ENCODE data around the gene COL5A1.

COL5A1 gene

GRCh38 chr9:134867917-134868750 is 226.5 kb downstream of the COL5A1 start:
- no peak for DNase-seq

DNA sequence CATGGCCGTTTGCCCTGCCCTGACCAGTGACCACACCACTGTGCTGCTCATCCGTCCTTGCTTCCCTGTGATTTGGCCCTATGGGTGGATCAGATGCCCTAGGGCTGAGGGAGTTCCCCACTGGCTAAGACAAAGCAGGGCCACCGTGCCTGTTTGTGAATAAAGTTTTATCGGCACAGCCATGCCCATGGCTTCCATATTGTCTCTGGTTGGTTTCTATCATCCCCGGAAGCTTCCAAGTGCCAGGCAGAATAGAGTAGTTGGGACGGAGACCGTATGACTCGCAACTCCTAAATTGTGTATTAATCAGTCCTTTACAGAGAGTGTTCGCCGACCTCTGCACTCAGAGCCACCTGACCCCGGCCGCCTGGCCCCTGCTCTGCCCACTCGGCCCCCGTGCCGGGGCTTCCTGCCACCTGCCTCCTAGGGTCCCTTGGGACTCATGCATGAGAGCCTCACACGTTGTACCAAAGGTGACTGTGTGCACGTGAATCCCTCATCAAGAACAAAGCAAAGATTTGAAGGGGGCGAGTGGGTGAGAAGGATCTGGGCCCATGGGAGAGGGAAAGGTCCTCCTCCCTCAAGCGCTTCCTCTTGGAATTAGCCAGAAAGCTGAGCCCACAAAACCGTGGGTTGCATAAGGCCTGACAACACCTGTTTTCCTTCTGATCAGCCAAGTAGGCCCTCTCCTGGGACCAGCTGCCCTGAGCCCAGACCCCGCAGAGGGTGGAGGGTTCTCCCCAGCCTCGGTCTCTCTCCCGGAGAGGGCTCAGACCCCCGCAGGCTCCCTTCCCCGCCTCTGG is 227.3 kb downstream of the COL5A1 start:
- DNase-seq: no peak

GRCh38 chr9:134869554-134870300 is 228.1 kb downstream of the COL5A1 start:
- no peak for DNase-seq

DNA sequence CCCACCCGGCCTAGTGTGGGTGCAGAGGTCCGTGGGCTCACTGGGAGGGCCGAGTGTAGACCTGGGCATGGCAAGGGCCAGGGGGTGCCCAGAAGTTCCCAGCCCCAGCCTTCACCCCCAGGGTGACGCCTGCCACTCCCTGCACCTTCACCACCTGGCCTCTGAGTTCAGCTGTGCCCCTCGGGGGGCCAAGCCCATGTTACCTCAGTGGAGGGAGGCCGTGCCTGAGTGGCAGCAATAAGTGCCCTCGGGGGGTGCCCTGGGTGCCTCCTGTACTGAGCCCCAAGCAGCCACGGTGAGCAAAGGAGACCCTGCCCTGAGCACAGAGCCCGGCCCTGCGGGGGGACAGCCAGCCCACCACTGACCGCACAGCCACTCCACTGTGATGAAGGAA is 228.7 kb downstream of the COL5A1 start:
- DNase-seq: no peak

DNA sequence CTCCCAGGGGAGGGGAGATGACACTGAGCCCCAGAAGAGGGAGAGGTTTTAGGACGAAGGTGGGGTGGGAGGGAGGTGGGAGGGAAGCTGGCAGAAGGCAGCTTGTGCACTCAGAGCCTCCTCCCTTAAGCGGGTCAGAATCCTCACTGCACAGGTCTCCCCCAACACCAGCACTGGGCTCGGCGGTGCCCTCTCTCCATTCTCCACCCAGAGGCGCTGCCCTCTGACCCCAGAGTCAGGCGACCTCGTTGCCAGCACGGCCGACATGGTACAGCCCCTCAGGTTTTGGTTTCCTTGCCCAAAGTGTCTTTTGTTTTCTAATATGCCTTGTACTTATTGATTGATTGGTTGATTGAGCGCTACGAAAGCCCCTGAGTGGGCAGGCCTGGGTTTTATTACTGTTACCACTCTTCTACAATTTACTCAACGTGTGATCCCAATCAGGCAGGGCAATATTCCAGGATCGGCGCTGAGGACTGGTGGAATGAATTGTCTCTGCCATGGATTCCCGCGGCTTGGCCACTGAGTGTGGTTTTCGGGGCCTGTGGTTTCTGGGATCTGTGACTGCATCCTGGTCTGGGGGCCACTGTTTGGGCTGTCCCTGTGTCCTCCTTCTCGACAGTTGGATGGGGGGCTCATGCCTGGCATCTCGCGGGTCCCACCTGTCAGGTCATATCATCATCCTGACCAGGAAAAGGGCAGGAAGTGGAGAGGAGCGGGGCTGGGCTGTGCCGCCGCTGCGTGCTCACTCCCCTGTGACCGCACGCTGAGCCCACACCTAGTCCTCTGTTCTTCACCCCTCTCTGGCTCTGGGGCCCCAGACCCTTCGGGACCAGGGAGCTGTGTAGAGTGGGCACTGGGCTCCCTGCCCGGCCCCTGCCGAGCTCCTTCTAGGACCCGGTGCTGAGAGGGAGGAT is 229.4 kb downstream of the COL5A1 start:
- DNase-seq: no peak

GRCh38 chr9:134871697-134872340 is 230.2 kb downstream of the COL5A1 start:
- DNase-seq: no peak

DNA sequence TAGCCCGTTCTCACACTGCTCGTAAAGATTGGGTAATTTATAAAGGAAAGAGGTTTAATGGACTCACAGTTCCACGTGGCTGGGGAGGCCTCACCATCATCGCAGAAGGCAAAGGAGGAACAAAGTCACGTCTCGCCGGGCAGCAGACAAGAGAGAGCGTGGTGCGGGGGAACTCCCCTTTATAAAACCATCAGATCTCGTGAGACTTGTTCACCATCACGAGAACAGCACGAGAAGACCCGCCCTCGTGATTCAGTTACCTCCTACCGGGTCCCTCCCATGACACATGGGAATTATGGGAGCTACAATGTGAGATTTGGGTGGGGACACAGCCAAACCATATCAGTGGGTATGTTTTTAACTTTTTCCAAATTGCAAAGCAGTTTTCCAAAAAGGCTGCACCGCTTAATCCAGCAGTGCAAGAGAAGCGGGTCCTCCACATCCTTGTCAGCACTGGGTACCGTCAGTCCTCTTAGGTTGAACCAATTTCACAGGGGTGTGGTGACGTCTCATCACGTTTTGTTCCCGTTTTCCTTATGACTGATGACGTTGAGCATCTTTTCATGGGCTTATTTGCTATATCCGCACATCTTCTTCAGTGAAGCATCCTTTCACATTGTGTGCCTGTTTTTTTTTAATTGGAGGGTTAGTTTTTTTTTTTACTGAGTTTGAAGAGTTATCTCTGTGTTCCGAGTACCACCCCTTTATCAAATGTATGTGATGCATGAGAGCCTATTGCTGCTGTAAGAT is 231.1 kb downstream of the COL5A1 start:
- no peak for DNase-seq

GRCh38 chr9:134875371-134875770 is 233.8 kb downstream of the COL5A1 start:
- no peak for DNase-seq

DNA sequence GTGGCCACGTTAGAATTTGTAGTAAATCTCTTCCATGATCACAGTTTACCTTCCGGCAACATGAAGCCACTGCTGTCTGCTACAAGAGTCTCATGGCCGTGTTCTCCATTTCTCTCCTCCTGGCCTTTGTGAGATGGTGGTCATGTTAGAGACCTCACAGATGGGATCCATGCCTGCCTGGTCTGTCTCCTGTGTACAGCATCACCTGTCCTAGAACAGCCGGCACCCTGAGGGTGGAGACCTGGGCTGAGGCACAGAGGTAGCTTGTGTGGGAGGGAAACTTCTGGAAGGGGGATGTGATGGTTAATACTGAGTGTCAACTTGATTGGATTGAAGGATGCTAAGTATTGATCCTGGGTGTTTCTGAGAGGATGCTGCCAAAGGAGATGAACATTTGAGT is 235.9 kb downstream of the COL5A1 start:
- no peak for DNase-seq

DNA sequence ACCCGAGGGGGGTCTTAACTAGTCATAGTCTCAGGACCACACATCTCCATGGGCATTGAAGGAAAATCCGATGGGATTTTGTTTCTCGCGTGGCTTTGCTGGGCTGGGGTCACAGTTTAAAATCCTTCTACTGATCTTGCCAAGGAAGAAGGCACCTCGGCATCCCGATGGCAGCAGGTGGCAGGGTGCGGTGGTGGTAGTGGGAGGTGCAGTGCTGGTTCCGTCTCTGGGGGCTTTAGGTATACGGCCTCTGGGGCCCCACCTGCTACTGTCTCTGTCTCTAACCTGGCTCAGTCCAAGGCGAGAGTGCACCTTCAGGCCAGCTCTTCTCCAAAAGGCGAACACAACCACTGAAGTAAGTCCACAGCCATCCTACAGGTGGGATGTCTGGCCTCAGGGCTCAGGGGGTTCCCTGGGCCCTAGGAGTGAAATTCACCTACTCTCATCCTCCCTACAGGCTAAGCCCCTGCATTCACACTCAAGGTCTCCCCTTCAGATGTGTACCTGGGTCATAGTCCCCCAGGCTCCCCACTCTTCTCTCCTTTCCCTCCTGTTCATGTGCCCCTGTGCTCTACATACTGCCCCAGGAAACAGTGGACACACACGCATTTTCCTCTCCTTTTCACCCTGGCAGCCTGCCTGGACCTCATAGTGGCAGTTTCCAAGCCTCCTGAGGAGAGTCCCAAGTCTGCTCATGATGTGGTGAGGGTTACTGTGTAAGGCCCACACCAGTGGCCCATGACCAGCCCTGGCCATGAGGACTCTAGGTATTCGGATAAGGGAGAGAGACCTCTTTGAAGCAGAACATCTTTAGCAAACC is 238.3 kb downstream of the COL5A1 start:
- DNase-seq: no peak

DNA sequence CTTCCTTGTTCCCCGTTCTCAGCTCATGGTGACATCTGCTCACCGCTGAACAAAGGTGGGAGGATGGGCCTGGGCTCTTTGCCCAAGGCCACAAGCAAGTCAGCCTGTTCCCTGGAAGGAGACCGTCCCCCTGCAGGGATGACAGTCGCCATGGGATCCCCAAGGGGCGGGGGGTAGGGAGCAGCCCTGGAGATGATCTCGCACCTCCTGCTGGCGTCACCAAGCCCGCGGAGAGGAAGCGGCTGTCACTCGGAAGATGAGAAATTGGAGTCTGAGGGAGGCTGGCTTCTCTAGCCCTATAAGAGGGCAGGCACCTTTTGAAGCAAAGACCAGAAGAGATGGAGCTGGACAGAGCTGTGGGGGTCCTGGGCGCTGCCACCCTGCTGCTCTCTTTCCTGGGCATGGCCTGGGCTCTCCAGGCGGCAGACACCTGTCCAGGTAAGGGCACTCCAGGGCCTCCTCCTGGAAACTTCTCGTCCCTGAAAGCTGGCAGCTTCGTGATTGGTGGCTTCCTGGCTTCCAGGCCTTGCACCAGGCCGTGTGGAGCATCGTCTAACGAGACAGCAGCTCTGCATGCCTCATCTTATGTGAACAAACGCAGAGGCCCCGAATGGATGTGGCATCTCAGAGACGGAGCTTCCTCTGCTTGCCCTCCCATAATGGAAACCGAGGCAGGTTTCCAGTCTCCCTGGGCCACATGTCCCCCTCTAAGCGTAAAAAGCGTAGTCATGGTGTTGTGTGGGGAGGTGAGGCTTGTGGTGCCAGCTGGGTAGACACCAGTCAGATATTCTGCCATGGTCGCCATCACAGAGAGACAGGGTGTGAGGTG is 239.1 kb downstream of the COL5A1 start, which contains the start of gene FCN2:
TSS of gene FCN2 (plus strand) at position 327 of the 829 bp plus-strand sequence. CDS start at position 339, 12 bp downstream.
- DNase-seq: no peak

GRCh38 chr9:134881313-134881670 is 239.7 kb downstream of the COL5A1 start:
- DNase-seq: no peak

GRCh38 chr9:134882204-134882785 is 240.7 kb downstream of the COL5A1 start:
- DNase-seq: no peak

- DNase-seq: no peak
Measured at GRCh38 chr9:134883040-134883782, 241.6 kb downstream of the COL5A1 start.

- DNase-seq: no peak
Measured at GRCh38 chr9:134884492-134884891, 242.9 kb downstream of the COL5A1 start.

DNA sequence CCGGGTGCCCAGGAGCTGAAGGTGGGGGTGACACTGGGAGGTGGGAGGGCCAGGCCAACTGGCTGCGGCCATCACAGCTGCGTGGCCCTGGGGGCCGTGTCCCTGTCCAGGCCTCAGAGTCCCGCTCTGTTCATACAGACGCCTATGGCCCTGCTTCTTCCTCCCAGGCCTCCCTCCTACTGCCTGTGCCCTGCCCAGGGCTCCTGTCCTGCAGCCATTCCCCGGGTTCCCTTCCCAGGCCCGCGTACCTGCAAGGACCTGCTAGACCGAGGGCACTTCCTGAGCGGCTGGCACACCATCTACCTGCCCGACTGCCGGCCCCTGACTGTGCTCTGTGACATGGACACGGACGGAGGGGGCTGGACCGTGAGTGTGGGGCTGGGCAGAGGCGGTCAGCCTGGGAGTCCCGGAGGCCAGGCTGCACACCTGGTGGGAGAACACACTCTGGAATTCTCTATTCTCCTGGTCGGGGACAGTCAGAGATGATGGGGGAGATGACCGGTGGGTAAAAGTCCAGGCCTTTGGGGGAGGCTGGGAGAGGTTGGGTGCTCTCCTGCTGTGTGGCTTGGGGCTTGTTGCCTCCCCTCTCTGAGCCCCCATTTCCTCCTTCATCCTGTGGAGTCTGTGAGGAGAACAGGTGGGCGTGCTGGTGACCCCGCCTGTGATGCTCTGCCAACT is 243.5 kb downstream of the COL5A1 start:
- DNase-seq: no peak

- DNase-seq: no peak
Measured at GRCh38 chr9:134885679-134886412, 244.2 kb downstream of the COL5A1 start.
